HG03521 (cell line): ENCODE results near the gene MDM4.

Experiments used
- ATAC-seq: cut with Tn5 transposase; IDR thresholded peaks from one replicate; pipeline ENCODE4 v1.9.1; 2021; ENCODE audit warnings: mild to moderate bottlenecking, moderate library complexity; ENCODE audit not compliant: unreplicated experiment

The MDM4 gene

DNA sequence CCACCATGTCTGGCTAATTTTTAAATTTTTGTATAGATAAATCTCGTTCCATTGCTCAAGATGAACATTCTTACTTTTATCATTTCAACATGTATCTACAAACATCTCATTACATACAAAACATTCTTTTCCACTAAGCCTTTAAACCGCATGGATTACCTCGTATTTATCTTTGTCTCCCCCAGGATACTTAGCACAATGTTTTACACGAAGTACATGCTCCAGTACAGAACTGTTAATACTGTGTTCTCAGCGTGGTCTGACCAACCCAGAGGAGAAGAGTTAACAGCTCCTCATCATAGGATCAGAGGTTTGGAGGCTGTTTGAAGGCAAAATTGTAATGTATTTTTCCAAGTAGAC lies 29.0 kb upstream of the MDM4 start:
- no peak for ATAC-seq

DNA sequence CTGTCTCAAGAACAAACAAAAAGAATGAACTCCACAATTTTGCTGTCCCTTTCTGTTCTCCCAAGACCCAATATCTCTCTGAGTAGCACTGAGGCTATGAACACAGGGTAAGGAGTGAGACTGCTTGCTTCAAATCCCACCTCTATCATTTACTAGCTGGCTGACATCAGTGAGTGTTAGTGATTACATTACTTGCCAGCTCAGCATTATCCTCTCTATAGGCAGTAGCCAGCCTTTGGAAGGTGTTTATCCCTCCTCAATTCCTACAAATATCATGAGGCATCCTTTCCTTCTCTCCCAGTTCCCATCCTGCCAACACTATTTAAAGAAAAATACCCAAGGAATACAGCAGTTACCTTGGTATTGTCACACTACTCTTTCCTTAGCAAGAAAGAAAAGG lies 24.6 kb upstream of the MDM4 start:
- no peak for ATAC-seq

DNA sequence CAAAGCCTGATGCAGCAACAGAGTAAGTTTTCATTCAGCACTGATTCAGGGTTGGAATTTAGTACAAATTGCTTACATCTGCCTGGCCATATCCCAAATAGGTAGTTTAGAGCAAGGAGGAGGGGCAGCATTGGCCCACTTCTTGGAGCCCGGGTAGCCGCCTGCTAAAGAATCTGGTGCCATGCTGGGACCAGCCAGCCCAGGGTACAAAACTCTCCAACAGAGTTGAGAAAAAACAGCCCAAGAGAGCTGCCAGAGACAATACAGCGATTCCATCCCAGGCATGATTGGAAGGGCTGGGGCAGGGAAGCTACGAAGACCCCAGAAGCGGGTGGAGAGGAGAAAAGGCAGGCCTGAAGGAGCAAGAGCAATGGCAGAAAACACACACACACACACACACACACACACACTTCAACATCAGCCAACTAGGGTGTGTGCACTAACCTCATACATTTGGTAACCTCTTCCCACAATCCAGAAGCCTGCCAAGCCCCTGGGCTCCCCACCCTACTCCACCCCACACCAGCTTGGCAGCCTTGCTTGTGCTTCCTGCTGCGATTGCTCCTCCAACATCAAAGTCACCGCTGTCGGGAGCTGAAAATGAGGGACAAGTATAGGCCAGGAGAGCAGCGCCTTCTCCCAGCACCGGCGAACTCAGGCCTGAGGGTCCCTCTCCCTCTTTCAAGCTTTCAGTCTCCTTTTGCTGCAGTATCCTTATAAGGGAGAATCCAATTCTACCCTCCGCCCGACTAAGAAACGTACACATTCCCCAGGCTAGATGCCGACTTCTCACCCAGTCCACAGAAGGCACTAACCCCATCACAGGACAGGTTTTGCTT lies 22.8 kb upstream of the MDM4 start:
- no peak for ATAC-seq

DNA sequence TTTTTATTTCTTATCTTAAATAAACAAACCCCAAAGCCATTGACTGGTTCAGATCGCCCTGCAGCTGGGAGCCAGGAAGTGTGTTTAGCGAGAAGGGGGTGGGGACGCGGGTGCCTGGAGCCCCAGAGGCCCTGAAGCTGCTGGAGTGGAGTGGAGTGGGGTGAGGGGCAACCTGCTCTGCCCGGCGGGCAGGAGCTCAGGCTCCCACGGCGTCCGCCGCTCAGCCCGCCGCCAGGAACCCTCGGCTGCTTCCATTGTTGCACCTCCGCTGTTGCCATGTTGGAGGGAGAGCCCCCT lies 22.3 kb upstream of the MDM4 start:
- peak; percentile 29 for ATAC-seq

DNA sequence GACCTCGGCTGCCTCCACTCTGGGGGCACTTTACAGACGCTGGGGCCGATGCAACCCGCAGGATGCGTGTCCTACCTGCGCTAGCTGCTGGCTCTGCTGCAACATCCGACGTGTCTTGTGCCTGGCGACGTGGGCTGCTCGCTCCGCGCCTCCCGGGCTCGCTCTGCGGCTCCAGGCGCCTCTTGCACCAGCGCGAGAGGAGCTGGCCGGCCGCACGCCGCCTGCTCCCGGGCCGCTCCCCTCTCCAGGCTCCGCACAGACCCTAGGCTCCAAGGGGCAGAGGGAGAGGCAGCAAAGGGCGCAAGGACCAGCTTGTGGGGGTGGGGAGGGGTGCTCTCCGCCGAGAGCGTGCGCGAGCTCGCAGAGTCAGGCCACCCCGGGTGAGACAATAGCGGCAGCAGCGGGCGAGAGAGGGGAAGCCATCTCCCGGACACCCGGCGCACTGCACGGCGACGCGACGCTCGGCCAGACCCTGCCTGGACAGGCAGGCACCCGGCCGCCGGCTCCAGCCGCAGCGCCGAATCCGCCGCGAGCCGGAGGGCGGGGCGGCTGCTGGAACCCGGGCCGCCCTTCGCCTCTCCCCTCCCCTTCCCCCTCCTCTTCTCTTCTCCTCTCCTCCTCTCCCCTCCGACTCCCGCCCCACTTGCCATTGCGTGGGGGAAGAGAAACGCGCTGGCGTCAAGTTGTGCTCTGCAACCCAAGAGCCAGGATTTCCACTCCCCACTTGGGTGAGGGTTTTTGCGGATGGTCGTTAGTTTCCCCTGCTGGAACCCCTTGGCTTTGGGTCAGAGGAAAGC lies 21.7 kb upstream of the MDM4 start, which contains the start of gene PIK3C2B:
TSS of gene PIK3C2B (minus strand) at position 525 of the 797 bp plus-strand sequence. CDS start 25,003 bp downstream, outside the sequence.
- peak; percentile 83 for ATAC-seq

DNA sequence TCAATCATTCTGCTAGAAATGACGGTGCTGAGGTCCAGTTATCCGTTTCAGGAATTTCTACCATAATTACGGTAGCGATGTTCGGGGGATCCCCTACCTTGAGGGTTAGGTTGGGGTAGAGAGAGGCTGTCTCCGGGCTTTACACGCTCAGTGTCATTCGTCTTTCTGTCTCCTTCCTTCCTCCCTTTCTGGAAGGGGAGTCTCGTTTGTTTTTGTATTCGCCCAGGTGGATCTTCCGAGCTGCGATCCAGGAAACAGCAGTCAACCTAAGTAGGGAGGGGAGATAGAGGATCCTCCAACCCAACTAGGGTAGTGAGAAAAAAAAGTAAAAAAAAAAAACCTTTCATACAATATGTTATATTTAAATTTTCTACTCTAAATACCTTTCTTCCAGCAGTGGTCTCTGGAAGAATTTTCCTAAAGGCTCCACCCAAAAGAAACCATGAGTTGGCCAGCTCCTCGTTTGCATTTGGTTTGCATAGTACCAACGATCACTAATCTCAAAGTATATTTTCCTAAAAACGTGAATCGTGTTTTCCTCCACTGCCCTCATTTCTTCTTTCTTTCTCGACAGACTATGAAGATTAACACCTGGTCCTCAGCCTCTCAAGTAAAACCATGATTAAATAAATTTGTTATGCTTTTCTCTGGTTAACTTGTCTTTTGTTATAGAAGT lies 21.0 kb upstream of the MDM4 start:
- peak; percentile 25 for ATAC-seq

GRCh38 chr1:204495777-204496176 lies 20.4 kb upstream of the MDM4 start:
- ATAC-seq, result no peak

GRCh38 chr1:204498981-204499380 lies 17.2 kb upstream of the MDM4 start:
- ATAC-seq, result no peak

DNA sequence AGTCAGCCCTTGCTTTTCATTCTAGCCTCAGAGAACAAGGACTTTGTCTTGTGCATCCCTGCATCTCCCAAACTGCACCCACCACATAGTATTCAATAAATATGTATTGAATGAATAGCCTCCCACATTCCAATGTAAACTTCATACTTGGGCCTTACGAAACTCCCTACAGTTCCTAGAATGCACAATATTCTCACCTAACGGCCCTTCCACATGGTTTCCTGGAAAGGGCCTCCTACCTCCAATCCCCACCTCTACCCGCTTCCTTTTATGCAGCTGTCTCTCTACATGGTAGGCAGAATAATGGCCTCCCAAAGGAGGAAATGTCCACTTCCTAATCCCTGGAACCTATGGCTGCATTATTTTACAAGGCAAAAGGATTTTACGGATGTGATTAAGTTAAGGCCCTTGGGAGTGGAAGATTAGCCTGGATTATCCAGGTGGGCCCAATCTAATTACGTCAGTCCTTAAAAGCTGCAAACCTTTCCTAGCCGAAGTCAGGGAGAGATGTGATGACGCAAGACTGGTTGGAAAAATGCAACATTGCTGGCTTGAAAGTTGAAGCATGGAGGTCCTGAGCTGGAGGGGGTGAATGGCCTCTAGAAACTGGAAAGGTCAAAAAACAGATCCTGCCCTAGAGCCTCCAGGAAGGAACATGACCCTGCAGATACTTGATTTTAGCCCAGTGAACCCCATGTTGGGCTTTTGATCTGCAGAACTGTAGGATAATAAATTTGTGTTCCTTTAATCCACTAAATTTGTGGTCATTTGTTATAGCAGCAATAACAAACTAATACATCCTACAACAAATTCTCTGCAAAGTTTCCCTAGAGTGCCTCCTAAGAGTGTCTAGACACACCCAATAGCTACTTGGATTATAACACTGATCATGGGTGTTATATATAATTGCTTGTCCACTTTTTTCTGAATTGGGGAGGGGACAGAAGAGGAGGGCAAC lies 16.4 kb upstream of the MDM4 start:
- ATAC-seq, result no peak

GRCh38 chr1:204502241-204502640 lies 14.0 kb upstream of the MDM4 start:
- ATAC-seq, result no peak

DNA sequence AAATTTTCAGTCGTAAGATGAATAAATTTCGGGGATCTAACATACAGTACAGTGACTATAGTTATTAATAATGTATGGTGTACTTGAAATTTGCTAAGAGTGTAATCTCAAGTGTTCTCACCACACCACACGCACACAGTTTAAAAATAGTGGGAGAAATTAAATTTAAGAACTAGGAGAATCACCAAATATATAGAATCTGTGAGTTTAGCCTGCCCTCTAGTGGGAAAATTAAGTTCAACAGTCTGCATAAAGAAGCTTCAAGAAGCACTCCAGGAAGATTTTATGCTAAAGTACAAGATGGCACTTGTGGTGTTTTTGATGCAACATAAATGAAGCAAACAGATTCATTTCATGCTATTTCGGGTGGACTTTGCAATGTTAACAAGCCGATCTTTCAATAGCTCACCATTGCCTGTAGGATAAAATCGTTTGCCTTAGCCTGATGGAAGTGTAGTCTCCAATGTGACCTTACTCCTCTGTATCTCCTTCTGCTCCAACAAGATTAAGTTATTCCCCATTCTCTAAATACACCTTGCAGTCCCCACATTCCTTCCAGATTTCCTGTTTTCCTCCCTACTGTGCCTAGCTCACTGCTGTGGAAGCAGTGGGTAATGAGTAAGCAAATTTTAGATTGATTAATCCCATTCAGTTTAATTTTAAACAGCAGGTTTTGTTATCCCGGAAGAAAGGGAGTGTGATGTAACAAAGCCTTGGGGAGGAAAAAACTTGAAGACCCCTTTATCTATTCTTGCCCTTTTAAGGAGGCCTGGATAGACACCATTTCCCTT lies 12.9 kb upstream of the MDM4 start:
- no peak for ATAC-seq

- no peak for ATAC-seq
Measured at GRCh38 chr1:204503913-204504519, 12.2 kb upstream of the MDM4 start.

DNA sequence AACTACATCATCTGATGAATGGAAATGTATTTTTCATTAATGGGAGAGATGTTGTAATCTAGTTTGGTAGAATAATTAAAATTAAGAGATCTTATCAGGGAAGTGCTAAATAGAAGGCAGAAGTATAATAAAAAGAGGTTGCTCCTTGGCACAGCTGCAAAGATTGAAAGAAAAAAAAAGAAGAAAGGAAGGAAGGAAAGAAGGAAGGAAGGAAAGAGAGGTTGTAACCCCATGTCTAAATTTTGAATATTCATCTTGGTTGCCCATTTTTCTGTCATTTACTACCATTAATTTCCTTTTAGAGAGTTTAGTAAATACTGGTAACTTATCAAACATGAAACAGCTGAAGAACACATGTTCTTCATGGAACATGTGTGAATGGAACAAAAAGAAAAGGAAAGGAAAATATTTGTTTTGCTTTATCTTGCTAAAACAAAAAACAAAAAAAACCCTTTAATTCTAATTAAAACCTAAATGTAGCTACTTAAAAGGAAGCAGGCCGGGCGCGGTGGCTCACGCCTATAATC lies 10.5 kb upstream of the MDM4 start:
- no peak for ATAC-seq

DNA sequence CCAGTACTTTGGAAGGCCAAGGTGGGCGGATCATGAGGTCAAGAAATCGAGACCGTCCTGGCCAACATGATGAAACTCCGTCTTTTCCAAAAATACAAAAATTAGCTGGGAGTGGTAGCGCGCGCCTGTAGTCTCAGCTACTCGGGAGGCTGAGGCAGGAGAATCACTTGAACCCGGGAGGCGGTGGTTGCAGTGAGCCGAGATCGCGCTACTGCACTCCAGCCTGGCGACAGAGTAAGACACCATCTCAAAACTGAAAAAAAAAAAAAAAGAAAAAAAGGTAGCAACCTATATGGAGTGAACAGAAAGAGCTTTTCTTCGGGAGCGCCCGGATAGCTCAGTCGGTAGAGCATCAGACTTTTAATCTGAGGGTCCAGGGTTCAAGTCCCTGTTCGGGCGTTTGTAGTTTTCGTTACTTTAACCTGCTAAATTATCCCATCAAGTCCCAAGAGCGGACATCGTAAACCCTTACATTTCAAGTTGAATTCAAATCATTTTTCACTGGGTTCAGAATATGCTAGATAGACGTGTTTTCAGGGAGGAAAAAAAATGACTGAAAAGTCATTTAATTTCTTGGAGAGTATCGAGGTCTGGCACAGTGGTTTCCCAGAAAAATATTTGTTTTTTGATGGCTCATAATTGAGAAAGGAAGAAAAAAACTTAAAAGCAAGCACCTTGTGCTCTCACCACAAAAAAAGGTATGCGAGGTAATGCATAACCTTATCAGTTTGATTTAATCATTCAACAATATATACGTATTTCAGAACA lies 9.8 kb upstream of the MDM4 start:
- peak; percentile 52 for ATAC-seq

DNA sequence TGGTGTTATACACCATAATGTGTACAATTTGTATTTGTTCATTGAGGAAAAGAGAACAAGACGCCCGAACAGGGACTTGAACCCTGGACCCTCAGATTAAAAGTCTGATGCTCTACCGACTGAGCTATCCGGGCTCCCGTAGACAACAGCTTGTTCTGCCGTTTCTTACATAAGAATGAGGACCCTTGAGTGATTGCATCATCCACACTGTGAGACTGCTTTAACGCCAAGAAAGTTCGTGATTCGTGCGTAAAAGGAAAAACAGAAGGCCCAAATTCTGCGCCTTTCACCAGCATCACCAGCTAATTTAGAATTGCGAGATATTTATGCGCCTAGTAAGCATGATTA lies 9.3 kb upstream of the MDM4 start:
- ATAC-seq, result peak; percentile 62

DNA sequence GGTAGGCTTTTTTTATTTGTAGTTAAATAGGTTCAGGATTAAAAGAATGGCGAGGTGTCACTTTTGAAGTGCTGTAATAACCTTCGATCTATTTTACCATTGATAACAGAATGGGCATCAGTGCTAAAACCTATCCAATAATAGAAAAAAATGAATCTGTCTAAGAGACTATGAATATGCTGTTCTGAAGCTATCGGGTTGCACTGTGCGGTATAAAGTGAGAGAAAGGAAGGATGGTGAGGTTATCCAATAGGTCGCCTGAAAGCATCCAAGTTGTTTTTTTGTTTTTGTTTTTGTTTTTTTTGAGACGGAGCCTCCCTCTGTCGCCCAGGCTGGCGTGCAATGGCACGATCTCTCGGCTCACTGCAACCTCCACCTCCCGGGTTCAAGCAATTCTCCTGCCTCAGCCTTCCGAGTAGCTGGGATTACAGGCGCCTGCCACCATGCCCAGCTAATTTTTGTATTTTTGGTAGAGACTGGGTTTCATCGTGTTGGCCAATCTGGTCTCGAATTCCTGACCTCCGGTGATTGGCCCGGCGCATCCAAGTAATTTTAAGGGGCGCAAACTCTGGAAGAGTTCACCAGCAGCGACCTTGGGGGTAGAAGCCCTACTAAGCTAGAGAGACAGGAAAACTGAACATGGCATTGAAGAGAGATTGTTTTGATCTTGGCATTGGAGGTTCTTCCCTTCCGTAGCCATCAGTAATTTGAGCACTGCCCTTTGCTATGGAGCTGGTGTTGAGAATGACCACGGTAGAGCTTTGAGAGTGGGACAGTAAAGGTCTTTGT lies 8.7 kb upstream of the MDM4 start:
- ATAC-seq, result peak; percentile 4

DNA sequence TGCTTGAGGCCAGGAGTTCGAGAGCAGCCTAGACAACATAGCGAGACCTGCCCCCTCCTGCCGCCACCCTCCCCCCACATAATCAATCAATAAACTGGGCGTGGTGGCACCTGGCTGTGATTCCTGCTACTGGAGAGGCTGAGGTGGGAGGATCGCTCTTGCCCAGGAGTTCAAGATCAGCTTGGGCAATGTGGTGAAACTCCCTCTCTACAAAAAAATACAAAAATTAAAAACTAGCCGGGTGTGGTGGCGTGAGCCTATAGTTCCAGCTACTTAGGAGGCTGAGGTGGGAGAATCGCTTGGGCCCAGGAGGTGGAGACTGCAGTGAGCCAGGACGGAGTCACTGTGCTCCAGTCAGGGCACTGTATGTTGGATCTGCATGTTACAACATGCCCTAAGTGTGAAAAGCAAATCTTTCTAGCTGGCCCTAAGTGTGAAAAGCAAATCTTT lies 7.0 kb upstream of the MDM4 start:
- no peak for ATAC-seq

DNA sequence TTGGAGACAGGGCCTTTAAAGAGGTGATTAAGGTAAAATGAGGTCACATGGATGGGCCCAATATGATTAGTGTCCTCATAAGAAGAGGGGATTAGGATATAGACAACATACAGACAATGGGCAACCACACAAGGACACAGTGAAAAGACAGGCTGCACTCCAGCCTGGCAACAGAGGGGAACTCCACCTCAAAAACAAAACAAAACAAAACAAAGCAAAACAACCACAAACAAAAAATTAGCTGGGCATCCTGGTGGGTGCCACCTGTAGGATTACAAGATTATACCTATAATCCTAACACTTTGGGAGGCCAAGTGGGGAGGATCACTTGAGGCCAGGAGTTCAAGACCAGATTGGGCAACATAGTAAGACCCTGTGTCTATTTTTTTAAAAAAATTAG lies 4.8 kb upstream of the MDM4 start:
- ATAC-seq, result no peak
